ENCODE results near the gene AFG1L.

GRCh38 chr6:108380876-108381275, 86.0 kb downstream of the AFG1L start:
- no peak for TF ChIP-seq CTCF (IDR thresholded peaks at IDR 0.05; ENCODE audit: low read depth, low read length, missing input control)
- TF ChIP-seq MAX (IDR thresholded peaks at IDR 0.05), result no peak
- TF ChIP-seq RAD21 (IDR thresholded peaks at IDR 0.05), result no peak
- TF ChIP-seq RXRA (IDR thresholded peaks at IDR 0.05), result no peak

All from liver (tissue), 3 donors.